ENCODE data around the gene DARS1.

DNA sequence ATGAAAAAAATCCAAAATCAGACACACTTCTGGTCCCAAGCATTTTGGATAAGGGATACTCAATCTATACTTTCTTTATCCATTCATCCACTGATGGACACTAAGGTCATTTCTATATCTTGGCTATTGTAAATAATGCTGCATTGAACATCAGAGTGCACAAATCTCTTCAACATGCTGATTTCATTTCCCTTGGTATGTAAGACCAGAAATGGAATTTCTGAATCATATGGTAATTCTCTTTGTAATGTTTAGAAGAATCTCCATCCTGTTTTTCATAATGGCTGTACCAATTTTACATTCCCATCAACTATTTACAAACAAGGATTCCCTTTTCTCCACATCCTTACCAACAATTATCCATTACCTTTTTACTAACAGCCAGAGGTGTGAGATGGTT lies 75.5 kb downstream of the DARS1 start:
- TF ChIP-seq ZNF8 (CRISPR knock-in tag; IDR thresholded peaks at IDR 0.05) = no peak
- TF ChIP-seq RARB (CRISPR knock-in tag; IDR thresholded peaks at IDR 0.05) = no peak
- TF ChIP-seq, protein P1, sequence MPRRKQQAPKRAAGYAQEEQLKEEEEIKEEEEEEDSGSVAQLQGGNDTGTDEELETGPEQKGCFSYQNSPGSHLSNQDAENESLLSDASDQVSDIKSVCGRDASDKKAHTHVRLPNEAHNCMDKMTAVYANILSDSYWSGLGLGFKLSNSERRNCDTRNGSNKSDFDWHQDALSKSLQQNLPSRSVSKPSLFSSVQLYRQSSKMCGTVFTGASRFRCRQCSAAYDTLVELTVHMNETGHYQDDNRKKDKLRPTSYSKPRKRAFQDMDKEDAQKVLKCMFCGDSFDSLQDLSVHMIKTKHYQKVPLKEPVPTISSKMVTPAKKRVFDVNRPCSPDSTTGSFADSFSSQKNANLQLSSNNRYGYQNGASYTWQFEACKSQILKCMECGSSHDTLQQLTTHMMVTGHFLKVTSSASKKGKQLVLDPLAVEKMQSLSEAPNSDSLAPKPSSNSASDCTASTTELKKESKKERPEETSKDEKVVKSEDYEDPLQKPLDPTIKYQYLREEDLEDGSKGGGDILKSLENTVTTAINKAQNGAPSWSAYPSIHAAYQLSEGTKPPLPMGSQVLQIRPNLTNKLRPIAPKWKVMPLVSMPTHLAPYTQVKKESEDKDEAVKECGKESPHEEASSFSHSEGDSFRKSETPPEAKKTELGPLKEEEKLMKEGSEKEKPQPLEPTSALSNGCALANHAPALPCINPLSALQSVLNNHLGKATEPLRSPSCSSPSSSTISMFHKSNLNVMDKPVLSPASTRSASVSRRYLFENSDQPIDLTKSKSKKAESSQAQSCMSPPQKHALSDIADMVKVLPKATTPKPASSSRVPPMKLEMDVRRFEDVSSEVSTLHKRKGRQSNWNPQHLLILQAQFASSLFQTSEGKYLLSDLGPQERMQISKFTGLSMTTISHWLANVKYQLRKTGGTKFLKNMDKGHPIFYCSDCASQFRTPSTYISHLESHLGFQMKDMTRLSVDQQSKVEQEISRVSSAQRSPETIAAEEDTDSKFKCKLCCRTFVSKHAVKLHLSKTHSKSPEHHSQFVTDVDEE (CRISPR knock-in tag; IDR thresholded peaks at IDR 0.05) = no peak
- TF ChIP-seq ZC3H10 (CRISPR knock-in tag; IDR thresholded peaks at IDR 0.05) = no peak
- no peak for TF ChIP-seq SNAI2 (CRISPR knock-in tag; IDR thresholded peaks at IDR 0.05)
